Inflammatory macrophage treated with lipopolysaccharide for 1 hour (primary cell): ENCODE results near the gene DCAF17.
"Not testable (repeated sequence)": the region's sequence is repeated elsewhere in the genome, so short reads cannot be mapped to it uniquely, and the experiment has no call there.

Source experiments
- DNase-seq, 2 donors: peaks; one replicate each; pipeline ENCODE4 v3.0.0-alpha.2; 2020 to 2022

DCAF17 gene

GRCh38 chr2:171469176-171469575 lies 35.1 kb downstream of the DCAF17 start:
- DNase-seq: no peak

- DNase-seq: no peak
These were observed 36.1 kb downstream of the DCAF17 start for GRCh38 chr2:171470129-171470528.

GRCh38 chr2:171475979-171476378 lies 42.0 kb downstream of the DCAF17 start:
- no peak for DNase-seq

- DNase-seq: no peak
These were observed 44.3 kb downstream of the DCAF17 start for GRCh38 chr2:171478345-171478744.

- DNase-seq: no peak
These were observed 45.3 kb downstream of the DCAF17 start for GRCh38 chr2:171479154-171479814.

GRCh38 chr2:171480908-171481307 lies 46.9 kb downstream of the DCAF17 start:
- no peak for DNase-seq

GRCh38 chr2:171482308-171482707 lies 48.3 kb downstream of the DCAF17 start:
- DNase-seq: no peak

GRCh38 chr2:171482877-171483276 lies 48.9 kb downstream of the DCAF17 start:
- no peak for DNase-seq

GRCh38 chr2:171483793-171484192 lies 49.8 kb downstream of the DCAF17 start:
- no peak for DNase-seq

GRCh38 chr2:171485116-171485515 lies 51.1 kb downstream of the DCAF17 start:
- DNase-seq: no peak

- no peak for DNase-seq
These were observed 53.2 kb downstream of the DCAF17 start for GRCh38 chr2:171487201-171487600.

- no peak for DNase-seq
These were observed 53.8 kb downstream of the DCAF17 start for GRCh38 chr2:171487803-171488259.

GRCh38 chr2:171490577-171490976 lies 56.6 kb downstream of the DCAF17 start:
- DNase-seq: no peak

- no peak for DNase-seq
These were observed 57.3 kb downstream of the DCAF17 start for GRCh38 chr2:171491292-171491691.

GRCh38 chr2:171492664-171493063 lies 58.6 kb downstream of the DCAF17 start:
- DNase-seq: no peak

GRCh38 chr2:171497664-171498063 lies 63.6 kb downstream of the DCAF17 start:
- DNase-seq: not testable (repeated sequence)

GRCh38 chr2:171505374-171505773 lies 71.3 kb downstream of the DCAF17 start:
- DNase-seq: no peak

GRCh38 chr2:171509945-171510731 lies 76.1 kb downstream of the DCAF17 start:
- DNase-seq: no peak

GRCh38 chr2:171512014-171512413 lies 78.0 kb downstream of the DCAF17 start:
- DNase-seq: peak in 1 of 2 donors; percentile 28

GRCh38 chr2:171512683-171513195 lies 78.7 kb downstream of the DCAF17 start:
- DNase-seq: no peak

GRCh38 chr2:171513719-171514160 lies 79.7 kb downstream of the DCAF17 start:
- DNase-seq: no peak

- DNase-seq: no peak
These were observed 81.0 kb downstream of the DCAF17 start for GRCh38 chr2:171514908-171515582.

- DNase-seq: no peak
These were observed 81.8 kb downstream of the DCAF17 start for GRCh38 chr2:171515672-171516298.
